HepG2 (cell line): ENCODE measurements around the gene MYO16. TPM values are rescaled to one million over a fixed set of nuclear protein-coding genes. Genes with fewer than 3 reads are reported as not detected.
A peak's percentile ranks its signal among the peaks of the same experiment; 100 is the strongest.

ENCODE experiments used
- ATAC-seq: fragments of 200-7000 bp; cut with Tn5 transposase; 3 replicates; pipeline ENCODE4 v1.9.1; 2020; ENCODE audit warnings: mild to moderate bottlenecking, moderate library complexity
- BruUV-seq: library from RNA; stranded (reverse); fragments of 400-500 nt; replicated peaks from 2 replicates; lab custom pipeline; 2021; lab: Mats Ljungman, UMichigan
- CTCF ChIA-PET: fragments of 300-600 bp; formaldehyde crosslinking; extraction: SDS; loops from one replicate; lab custom pipeline; 2021; ENCODE audit warnings: low total read pairs, inconsistent platforms, low intra/inter-chr PET ratio; lab: Yijun Ruan, JAX
- POLR2A ChIA-PET: fragments of 350-600 bp; sonication (Branson Sonifier 250); formaldehyde crosslinking; loops from one replicate; lab custom pipeline; 2020; ENCODE audit warnings: antibody characterized with exemption, inconsistent platforms; lab: Yijun Ruan, JAX
- DNase-seq: peaks from one replicate; pipeline ENCODE4 v3.0.0-alpha.2; 2015; ENCODE audit warnings: low spot score
- FAIRE-seq: peaks from 3 replicates; lab custom pipeline; 2011; peaks lifted over from hg19 to GRCh38; lab: Jason Lieb, UNC
- H2AFZ ChIP-seq: one replicate; pipeline ENCODE4 v1.6.1; 2011; ENCODE audit warnings: low read length, inconsistent platforms
- H3K27ac ChIP-seq: fragments of 300-600 bp; 3 replicates; pipeline ENCODE4 v1.8.0; 2011; ENCODE audit warnings: mixed run types, mild to moderate bottlenecking, mixed read lengths, low read length, inconsistent platforms; ENCODE audit not compliant: insufficient read depth; ENCODE audit errors: extremely low read length
- H3K27me3 ChIP-seq, 2 experiments: fragments of 200-600 bp in 1 of 2; 2 replicates in 1 of 2; 3 replicates in 1 of 2; pipeline versions ENCODE4 v1.6.0 to v1.8.0; 2011; ENCODE audit warnings: low read length in 2 of 2, mild to moderate bottlenecking in 2 of 2, moderate library complexity in 2 of 2, inconsistent platforms in 1 of 2; ENCODE audit not compliant: insufficient read depth in 2 of 2, control insufficient read depth in 1 of 2
- H3K36me3 ChIP-seq, 2 experiments: fragments of 200-600 bp in 1 of 2; replicated peaks in 1 of 2; 2 replicates in 1 of 2; 3 replicates in 1 of 2; pipeline versions ENCODE4 v1.5.1 to v1.8.0; 2011; ENCODE audit warnings: low read length in 2 of 2, inconsistent platforms in 1 of 2; ENCODE audit not compliant: insufficient read depth in 2 of 2, control insufficient read depth in 1 of 2
- H3K4me1 ChIP-seq: 2 replicates; pipeline ENCODE4 v1.5.1; 2012; ENCODE audit warnings: low read length, inconsistent platforms; ENCODE audit not compliant: insufficient read depth
- H3K4me2 ChIP-seq: 2 replicates; pipeline ENCODE4 v1.6.0; 2011; ENCODE audit warnings: low read depth, low read length, inconsistent platforms
- H3K4me3 ChIP-seq, 3 experiments: fragments of 200-600 bp in 1 of 3; sonication (generic), shearing (Covaris generic) in 1 of 3; replicated peaks in 1 of 3; 2 replicates each; pipeline ENCODE4 v1.5.1; 2011 to 2016; ENCODE audit warnings: low read length in 3 of 3, inconsistent platforms in 2 of 3, low read depth in 2 of 3, mild to moderate bottlenecking in 2 of 3, control low read depth in 1 of 3, mixed read lengths in 1 of 3; ENCODE audit not compliant: insufficient read depth in 1 of 3
- H3K79me2 ChIP-seq: one replicate; pipeline ENCODE4 v1.6.1; 2011; ENCODE audit warnings: low read length, inconsistent platforms; ENCODE audit not compliant: insufficient read depth
- H3K9ac ChIP-seq: 2 replicates; pipeline ENCODE4 v1.6.0; 2011; ENCODE audit warnings: mild to moderate bottlenecking, low read depth, low read length, inconsistent platforms; ENCODE audit not compliant: insufficient read depth
- H3K9me3 ChIP-seq: 2 replicates; pipeline ENCODE4 v1.5.1; 2012; ENCODE audit warnings: mild to moderate bottlenecking, low read length
- H4K20me1 ChIP-seq: 2 replicates; pipeline ENCODE4 v1.6.0; 2011; ENCODE audit warnings: inconsistent platforms, mild to moderate bottlenecking, low read length, moderate library complexity; ENCODE audit not compliant: insufficient read depth
- CREB1 ChIP-seq, 2 experiments: fragments of 450-650 bp in 1 of 2; IDR thresholded peaks; 2 replicates each; pipeline ENCODE4 v1.6.1; 2016 to 2017; ENCODE audit warnings: control low read depth in 1 of 2, mild to moderate bottlenecking in 1 of 2, missing compliant biosample characterization in 1 of 2, missing genetic modification characterization in 1 of 2
- KDM6A ChIP-seq: IDR thresholded peaks from 2 replicates; pipeline ENCODE4 v1.6.1; 2016; ENCODE audit warnings: low read depth
- NR0B2 ChIP-seq: sonication (generic); formaldehyde crosslinking; IDR thresholded peaks from 2 replicates; pipeline ENCODE4 v1.4.0; 2020; ENCODE audit warnings: mild to moderate bottlenecking, missing genetic modification reagents
- PAXIP1 ChIP-seq: sonication (generic); formaldehyde crosslinking; conservative IDR thresholded peaks from 2 replicates; pipeline ENCODE4 v1.4.0; 2020; ENCODE audit warnings: mild to moderate bottlenecking, missing genetic modification reagents, moderate library complexity
- RBM39 ChIP-seq: fragments of 200-400 bp; formaldehyde crosslinking; IDR thresholded peaks from one replicate; pipeline ENCODE4 v1.6.1; 2018; ENCODE audit warnings: antibody characterized with exemption, mild to moderate bottlenecking, low read depth, low read length; ENCODE audit not compliant: poor library complexity, severe bottlenecking
- REXO4 ChIP-seq: sonication (generic); formaldehyde crosslinking; IDR thresholded peaks from 2 replicates; pipeline ENCODE4 v1.8.0; 2022; ENCODE audit warnings: missing genetic modification reagents, mild to moderate bottlenecking, borderline replicate concordance
- SCMH1 ChIP-seq: sonication (generic); formaldehyde crosslinking; IDR thresholded peaks from 2 replicates; pipeline ENCODE4 v1.9.0; 2021; ENCODE audit warnings: missing genetic modification reagents, mild to moderate bottlenecking, borderline replicate concordance
- ZNF644 ChIP-seq: IDR thresholded peaks from 2 replicates; pipeline ENCODE4 v1.6.1; 2016; ENCODE audit warnings: low read depth
- ZNF800 ChIP-seq: sonication (generic); formaldehyde crosslinking; IDR thresholded peaks from 2 replicates; pipeline ENCODE4 v1.4.0; 2020; ENCODE audit warnings: missing genetic modification reagents
- WGBS: methylation state at CpG from one replicate; pipeline ENCODE4 v1.1.6; 2017; ENCODE audit warnings: low lambda C conversion rate; 5-methylcytosine and 5-hydroxymethylcytosine counted together
- in situ Hi-C: cut with HindIII; loops from 2 replicates; pipeline ENCODE4 v1.10.0; 2017; ENCODE audit warnings: low pct_unique_long_range_greater_than_20kb; ENCODE audit not compliant: extremely low pct_ligation_motif_present
- intact Hi-C: fragments of 100-400 bp; cut with micrococcal nuclease; formaldehyde crosslinking; loops from one replicate; pipeline ENCODE4 v1.10.0; 2022; ENCODE audit not compliant: unreplicated experiment
- polyA plus RNA-seq, 8 experiments: library from polyadenylated mRNA; depleted of rRNA in 3 of 8; stranded (reverse) in 7 of 8; unstranded in 1 of 8; fragments of >200 nt; fragmentation: Illumina TruSeq in 4 of 8; extraction: Trizol in 4 of 8; gene quantifications; 2 replicates each; pipeline versions ENCODE4 v1.2.1 to v1.2.3, GENCODE V29; 2011 to 2016; ENCODE audit warnings: low read depth in 4 of 8, missing spikeins in 1 of 8, mixed read lengths in 1 of 8; ENCODE audit not compliant: insufficient read depth in 1 of 8
- total RNA-seq, 5 experiments: library from RNA; depleted of rRNA; stranded (reverse); fragments of >200 nt; fragmentation: Illumina TruSeq; extraction: Trizol; gene quantifications; 2 replicates each; pipeline ENCODE4 v1.2.3, GENCODE V29; 2016; ENCODE audit warnings: low read depth in 1 of 5

The MYO16 gene
- total and polyA plus RNA-seq, 2 of the 13 experiments (the other 11 are each of a cell fraction or from before 2014, with no cell fraction given), result not detected

GRCh38 chr13:109158383-109158782 lies 529.0 kb downstream of the MYO16 start:
- DNase-seq (no peak), FAIRE-seq (no peak), ATAC-seq (no peak)
- intact Hi-C loops (no loop called here), in situ Hi-C loops (no loop called here)
- H3K27ac ChIP-seq, result no peak overlapping the region
- no peak overlapping the region for H2AFZ ChIP-seq
- BruUV-seq, result no TSS peak
- no peak overlapping the region for H3K9ac ChIP-seq
- ChIA-PET CTCF (no interaction called here), POLR2A (no interaction called here)
- no peaks in the 10 kb centered on the region for H3K4me1 ChIP-seq
- no peaks in the 10 kb centered on the region for H3K79me2 ChIP-seq
- H3K27me3 ChIP-seq, result no peaks in the 10 kb centered on the region; a peak in 2 of 5 replicates
- WGBS, result 40% methylated on average over 3 of the region's 3 CpGs
- no peak overlapping the region for H3K4me2 ChIP-seq
- no peak overlapping the region for H3K4me3 ChIP-seq
- H3K36me3 ChIP-seq, result no peaks in the 10 kb centered on the region
- H4K20me1 ChIP-seq, result no peaks in the 10 kb centered on the region
- TF ChIP-seq REXO4 (CRISPR knock-in tag) (no peak), CREB1 (IDR thresholded peaks at IDR 0.05) (0 out of 2 replicates have a peak, but pooled peaks have one; percentile 3), CREB1 (CRISPR knock-in tag; IDR thresholded peaks at IDR 0.05) (no peak), PAXIP1 (no peak)
- H3K9me3 ChIP-seq, result no peaks in the 10 kb centered on the region

- H3K4me1 ChIP-seq, result no peaks in the 10 kb centered on the region
- ATAC-seq (no peak), DNase-seq (no peak), FAIRE-seq (no peak)
- no peaks in the 10 kb centered on the region for H4K20me1 ChIP-seq
- in situ Hi-C loops, result no loop called here
- H3K27ac ChIP-seq, result no peak overlapping the region
- H3K9me3 ChIP-seq, result no peaks in the 10 kb centered on the region
- H3K4me3 ChIP-seq, result no peak overlapping the region
- H3K79me2 ChIP-seq, result no peaks in the 10 kb centered on the region
- 11% methylated on average over 6 of the region's 14 CpGs for WGBS
- no peak overlapping the region for H3K9ac ChIP-seq
- ChIA-PET CTCF (no interaction called here), POLR2A (no interaction called here)
- intact Hi-C loops, result no loop called here
- H3K4me2 ChIP-seq, result no peak overlapping the region
- no peaks in the 10 kb centered on the region; a peak in 2 of 5 replicates for H3K27me3 ChIP-seq
- H3K36me3 ChIP-seq, result no peaks in the 10 kb centered on the region
- BruUV-seq, result no TSS peak
- H2AFZ ChIP-seq, result no peak overlapping the region
- TF ChIP-seq ZNF644 (CRISPR knock-in tag) (no peak), NR0B2 (CRISPR knock-in tag) (no peak), KDM6A (no peak), ZNF800 (no peak), SCMH1 (CRISPR knock-in tag) (no peak), RBM39 (no peak)
These were observed 530.4 kb downstream of the MYO16 start for GRCh38 chr13:109159650-109160309.
